Measurements from ENCODE around the gene ST7L.

Gene ST7L

DNA sequence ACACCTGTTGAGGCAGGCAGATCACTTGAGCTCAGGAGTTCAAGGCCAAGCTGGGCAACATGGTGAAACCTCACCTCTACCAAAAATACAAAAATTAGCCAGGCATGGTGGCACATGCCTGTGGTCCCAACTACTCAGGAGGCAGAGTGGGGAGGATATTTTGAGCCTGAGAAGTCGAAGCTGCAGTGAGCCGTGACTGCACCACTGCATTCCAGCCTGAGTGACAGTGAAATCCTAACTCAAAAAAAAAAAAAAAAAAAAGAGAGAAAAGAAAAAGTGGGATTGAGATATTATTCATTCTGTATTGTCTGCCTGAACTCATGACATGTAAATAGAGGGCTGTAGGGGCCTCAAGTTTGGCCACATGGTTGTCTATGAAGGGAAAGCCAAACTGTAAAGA is 72.9 kb downstream of the ST7L start:
- DNase-seq (ENCODE audit: low read depth in 2 of 2), result no peak

DNA sequence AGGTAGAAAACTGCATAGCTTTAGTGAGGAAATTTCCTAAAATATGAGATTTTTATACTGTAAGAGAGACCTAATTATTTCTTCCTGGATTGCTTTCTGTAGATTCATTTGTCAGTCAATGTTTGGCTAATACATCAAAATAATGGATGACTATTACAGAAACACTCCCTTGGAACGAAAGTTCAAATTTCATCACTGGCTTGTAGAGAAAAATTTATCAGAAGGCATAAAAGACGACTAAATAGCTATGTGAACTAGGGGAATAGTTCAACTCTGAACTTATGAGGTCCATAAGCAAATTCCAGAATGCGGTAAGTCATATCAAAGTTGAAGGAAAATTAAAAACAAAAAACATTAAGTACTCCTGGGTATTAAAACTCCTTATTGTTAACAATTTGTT is 74.2 kb downstream of the ST7L start:
- DNase-seq (ENCODE audit: low read depth in 2 of 2), result no peak

DNA sequence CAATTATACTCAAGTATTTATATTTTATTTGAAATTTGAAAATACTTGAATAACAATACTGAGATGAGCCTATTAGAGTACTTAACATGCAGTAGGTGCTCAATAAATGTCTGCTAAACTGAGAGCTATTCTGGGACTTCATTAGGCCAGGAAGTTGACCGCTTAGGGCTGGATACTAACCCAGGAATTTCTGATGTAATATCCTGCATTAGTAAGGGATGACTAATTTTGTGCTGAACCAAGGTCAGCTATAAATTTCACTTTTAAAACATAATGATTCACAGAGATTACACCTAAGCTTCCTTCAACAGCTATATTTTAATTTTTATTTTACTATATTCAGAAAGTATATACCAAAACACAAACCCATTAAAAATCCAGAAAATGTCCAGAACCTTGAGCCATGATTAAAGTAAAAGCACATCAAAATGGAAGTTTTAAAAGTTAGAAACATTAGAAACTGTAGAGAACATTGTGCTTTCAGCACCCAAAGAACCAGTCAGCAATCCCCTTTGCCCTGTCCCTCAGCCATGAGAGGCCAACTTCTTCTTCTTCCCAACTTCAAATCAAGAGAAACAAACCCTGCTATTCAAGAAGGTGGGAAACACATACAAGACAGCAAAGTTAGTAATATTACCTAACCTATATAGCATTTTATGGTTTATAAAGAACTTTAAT is 74.8 kb downstream of the ST7L start:
- DNase-seq (ENCODE audit: low read depth in 2 of 2), result no peak

DNA sequence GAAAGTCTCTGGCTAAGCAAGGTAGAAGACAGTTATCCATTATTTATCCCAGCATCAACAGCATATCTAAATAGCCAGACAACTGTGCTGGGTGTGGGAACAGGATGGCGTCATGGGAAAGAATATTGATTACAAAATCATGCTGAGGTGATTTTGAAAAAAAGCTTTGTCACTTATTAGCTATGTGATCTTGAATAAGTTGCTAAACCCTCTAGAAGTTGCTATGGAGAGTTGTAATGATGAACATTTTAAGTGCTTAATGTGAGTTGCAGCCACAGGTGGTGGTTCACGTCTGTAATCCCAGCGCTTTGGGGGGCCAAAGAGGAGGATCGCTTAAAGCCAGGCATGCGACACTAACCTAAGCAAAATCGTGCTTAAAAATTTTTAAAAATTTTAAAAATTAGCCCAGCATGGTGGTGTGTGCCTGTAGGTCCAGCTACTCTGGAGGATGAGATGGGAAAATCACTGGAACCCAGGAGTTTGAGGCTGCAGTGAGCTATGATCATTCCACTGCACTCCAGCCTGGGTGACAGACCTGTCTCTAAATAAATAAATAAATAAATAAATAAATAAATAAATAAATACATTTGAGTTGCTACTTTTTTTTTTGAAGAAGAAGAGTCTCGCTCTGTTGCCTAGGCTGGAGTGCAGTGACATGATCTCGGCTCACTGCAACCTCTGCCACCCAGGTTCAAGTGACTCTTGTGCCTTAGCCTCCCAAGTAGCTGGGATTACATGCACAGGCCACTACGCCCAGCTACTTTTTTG is 76.6 kb downstream of the ST7L start:
- DNase-seq (ENCODE audit: low read depth in 2 of 2), result no peak

DNA sequence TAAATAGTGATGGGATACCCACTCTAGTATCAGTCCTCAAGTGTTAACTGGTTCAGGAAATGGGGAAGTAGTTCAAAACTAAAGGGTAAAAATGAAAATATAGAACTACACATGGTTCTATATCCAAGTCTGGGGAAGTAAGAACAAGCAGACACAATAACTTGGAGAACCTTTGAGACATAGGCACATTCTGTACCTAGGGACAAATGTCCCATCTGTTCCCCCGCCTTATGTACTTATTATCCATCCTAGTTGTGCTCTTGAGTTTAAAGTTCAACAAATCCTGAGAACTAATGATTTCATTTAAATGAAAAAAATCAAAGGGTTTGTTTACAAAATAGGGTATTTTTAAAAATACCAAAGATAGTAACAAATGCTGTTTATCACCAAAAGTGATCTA is 77.6 kb downstream of the ST7L start:
- no peak for DNase-seq (ENCODE audit: low read depth in 2 of 2)

DNA sequence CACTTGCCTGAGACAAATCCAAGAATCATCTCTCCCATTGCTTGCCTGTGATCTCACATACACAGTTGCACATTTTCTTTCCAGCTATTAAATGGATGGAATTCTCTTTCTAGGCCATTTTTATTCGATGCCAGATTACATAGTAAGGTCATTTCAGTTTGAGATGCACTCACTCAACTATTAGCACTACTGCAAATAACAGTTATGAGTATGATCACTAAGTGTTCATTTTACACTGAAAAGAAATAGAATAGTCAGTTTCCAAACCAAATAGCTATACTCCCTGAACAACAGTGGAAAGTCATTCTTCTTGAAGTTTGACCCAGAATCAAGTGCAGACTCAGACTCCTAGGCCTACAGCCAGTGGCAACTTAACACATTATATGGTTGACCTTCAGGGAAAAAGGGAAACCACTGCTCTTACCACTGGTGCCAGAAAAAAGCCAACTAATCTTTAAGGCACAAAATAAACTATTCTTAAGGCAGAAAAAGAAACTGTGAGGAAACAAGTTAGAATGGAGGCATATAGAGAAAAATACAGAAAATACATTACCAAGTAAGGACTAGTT is 78.6 kb downstream of the ST7L start:
- DNase-seq (ENCODE audit: low read depth in 2 of 2), result no peak

DNA sequence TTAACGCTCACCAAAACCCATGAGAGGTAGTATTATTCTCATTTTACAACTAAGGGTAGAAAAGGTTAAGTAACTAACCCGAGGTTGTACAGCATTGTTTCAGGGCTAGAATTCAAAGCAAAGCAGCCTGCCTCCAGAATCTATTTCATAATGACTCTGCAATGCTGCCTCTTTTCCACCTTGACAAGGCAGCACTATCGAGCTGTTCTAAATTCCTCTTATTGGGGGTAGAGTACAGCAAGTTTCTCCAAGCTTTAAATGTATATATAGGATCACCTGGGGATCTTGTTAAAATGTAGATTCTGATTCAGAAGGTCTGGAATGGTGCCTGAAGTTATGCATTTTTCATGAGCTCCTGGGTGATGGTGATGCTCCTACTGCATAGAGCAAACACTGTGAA is 80.1 kb downstream of the ST7L start:
- no peak for DNase-seq (ENCODE audit: low read depth in 2 of 2)

DNA sequence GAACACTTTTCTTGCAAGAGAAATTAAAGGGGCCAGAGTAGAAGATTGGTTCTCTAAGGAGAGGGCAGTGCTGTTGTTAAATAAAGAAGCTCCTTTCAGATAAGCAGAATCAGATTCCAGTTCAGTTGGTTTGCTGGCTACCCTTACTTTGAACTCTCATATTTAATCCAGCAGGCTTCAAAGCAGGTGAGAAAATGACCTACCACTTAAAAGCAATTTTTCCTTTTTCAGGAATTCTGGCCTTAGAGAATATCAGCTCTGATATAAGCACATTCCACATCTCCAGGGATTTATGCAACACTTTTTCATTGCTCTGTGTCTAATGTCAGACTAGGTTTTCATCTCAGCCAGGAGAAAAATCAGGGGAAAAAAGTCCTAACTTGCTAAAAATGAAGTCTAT is 81.5 kb downstream of the ST7L start:
- no peak for DNase-seq (ENCODE audit: low read depth in 2 of 2)

DNA sequence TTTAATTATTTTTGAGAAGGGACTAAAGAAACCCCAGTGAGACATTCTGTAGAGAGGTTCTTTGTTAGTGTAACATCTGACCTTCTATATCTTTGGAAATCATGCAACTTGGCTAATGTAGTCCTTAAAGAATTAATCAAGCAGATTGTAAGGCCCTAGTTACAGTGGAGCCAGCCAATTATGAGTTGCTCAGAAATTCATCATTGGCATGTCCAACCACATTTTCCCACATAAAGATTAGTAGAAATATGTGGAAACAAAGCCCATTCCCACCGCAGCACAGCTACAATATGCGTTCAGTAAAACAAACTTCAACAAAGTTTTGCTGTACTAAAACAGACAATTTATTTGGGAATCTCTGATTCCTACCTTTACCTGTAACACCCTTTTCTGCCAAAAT is 82.4 kb downstream of the ST7L start:
- no peak for DNase-seq (ENCODE audit: low read depth in 2 of 2)

DNA sequence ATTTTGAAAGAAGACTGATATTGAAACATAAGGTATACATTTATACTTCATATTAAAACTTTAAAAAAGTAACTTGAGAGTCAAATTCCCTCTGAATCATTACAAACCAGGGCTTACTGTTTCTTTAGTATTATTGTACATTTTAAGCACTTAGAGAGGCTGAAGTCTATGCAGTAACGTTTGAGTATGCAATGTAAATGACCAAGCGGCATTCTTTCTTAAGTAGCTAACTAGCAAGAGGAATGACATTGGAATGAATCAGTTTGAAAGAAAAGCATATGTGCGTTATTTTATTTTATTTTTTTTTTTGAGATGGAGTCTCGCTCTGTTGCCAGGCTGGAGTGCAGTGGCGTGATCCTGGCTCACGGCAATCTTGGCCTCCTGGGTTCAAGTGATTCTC is 85.9 kb downstream of the ST7L start:
- no peak for DNase-seq (ENCODE audit: low read depth in 2 of 2)

DNA sequence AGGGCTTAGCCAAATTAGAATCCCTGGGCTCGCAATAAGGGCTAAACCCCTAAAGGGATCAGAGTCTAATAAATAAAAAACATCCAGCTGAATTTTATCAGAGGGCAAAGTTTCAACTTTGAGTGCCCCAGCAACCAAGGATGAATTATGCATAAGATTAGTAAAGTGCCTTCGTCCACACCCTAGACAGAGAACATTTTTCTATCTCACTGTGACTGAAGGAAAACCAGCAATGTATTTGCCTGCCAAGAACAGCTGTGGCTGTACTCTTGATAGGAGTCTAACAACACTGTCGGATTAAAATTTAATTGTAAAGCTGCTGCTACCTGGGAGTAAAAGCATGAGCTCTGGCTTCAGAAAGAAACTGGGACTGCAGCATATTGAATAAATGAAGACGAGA is 86.9 kb downstream of the ST7L start:
- DNase-seq (ENCODE audit: low read depth in 2 of 2), result no peak

DNA sequence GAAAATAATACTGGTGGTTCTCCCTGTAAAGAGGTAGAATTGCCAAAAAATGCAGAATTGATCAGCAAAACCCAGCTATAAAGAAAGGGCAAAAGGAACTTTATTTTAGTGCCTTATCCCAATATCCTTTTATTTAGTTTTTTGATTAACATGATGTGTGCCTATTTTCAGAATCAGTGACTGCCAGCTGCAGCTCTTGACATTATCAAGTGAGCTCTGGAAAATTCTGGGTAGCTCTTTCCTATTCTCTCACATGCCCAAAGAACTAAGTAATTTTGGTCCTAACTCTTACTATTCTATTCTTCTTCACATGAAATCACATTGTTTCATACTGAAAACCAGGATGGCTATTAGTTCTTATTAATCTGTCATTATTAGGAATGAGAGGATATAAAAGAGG is 88.1 kb downstream of the ST7L start:
- DNase-seq (ENCODE audit: low read depth in 2 of 2), result no peak

DNA sequence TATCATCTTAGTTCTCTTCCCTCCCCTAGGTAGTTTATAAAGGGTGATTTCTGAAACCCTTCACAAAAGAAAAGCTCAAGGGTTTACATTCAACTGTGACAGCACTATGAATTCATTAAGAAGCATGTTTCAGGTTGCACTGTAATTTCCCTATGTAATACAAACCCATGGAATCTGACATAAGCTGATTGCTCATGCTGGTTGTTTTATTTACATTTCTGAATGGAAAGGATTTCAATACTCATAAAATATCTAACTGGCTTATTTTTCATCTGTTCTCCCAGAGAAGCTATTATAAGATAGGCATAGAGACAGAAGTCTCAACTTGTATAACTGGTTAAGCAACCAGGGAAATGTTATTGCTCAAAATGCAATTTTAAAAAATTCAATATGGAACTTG is 89.6 kb downstream of the ST7L start:
- DNase-seq (ENCODE audit: low read depth in 2 of 2), result no peak

DNA sequence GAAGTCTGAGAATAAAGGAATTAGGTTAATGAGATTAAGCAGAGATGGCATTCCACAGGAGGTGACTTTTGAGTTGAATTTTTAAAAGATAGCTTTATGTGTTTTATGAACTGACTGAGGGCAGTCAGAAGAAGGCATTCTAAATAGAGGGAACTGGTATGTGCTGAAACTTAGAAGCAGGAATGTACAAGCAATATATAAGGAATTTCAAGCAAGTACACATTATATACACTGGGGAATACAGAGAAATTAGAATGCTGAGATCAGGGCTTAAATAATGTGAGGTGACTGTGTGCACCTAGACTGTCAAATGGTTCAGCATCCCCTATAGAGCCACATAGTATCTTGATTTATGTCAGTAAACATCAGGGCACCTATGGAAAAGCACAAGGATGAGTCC is 90.9 kb downstream of the ST7L start:
- no peak for DNase-seq (ENCODE audit: low read depth in 2 of 2)

DNA sequence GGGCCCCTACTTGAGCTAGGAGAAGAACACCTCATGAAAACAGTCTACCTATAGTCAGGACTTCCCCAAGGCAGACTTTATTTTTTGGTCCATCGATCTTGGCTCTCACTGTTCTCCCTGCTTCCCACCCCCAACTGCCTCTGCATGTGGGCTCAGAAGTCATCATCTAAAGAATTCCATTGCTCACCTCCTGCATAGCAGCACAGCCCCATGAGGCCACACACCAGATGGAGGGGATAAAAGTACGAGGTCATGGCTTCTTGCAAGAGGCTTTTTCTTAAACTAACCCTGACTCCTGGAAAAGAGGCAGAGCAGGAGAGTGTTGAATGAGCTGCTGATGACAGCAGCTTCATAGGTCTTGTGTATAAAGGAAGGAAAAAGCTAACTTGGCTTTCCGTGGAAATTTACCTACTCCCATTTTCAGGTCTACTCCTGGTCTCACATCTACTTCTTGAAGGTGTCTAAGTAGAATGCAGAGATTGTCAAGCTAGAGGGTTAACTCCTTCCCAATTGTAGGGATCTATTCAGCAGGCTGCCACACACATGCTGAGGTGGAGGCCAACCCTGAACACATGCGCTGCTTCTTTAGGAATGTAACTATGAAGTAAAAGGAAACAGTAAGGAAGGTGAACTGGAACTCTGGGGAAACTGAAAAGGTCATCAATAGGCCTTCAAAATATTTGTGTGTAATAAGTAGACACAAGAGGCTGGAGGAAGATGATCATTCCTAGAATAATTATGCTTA is 91.5 kb downstream of the ST7L start:
- DNase-seq (ENCODE audit: low read depth in 2 of 2), result no peak

DNA sequence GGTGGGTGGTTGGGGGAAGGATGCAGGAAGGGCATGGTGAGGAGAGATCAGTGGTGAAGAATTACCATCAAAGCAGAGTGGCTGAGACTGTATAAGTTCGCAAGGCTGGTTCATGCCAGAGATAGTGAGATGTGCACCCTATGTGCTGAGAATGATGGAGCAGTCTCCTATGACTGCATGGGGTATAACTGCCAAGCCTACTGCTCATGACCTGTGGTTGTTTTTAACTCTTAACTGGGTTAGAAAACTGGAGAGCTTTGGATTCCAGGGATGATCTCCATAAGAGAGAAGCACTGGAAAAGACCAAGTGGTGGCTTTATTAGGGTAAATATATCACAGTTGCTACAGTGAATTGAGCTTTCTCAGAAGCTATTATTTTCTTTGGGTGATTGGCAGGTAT is 94.0 kb downstream of the ST7L start:
- DNase-seq (ENCODE audit: low read depth in 2 of 2), result no peak

DNA sequence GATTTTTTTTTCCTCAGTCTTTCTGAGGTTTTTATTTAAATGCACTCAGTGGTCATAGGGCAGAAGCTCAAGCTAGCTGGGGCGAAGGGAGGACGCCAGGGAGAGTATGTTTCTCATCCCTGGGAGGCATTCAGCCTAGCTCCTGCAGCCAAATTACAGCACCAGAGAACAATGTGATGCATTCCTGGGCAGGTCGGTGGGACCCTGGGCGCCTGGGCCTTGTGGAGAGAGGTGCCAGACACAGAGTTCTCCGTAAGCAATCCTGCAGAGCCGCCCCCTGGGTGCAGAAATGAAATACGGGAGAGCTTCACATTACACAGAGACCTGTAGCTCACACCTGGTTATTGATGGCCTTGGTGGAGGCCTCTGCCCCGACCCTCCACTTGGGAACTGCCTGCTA is 94.7 kb downstream of the ST7L start:
- DNase-seq (ENCODE audit: low read depth in 2 of 2), result no peak

DNA sequence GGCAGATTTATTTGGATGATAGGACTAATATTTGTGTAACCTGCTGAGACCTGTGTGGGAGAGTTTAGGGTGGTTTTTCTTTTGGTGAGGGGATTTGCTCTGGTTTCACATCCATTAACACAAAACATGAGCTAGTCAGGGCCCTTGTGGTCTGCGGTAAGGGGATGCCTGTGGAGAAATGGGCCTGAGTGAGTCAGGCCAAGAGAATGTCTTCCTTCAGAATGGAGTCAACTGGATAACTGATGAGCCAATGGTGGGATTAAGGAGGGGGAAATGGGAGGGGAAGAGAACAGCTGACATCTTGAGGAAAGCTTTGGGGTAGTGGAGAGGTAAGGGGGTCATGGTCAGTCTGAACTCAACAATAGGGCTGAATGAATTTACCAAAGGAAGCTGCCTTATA is 96.3 kb downstream of the ST7L start:
- DNase-seq (ENCODE audit: low read depth in 2 of 2), result no peak

DNA sequence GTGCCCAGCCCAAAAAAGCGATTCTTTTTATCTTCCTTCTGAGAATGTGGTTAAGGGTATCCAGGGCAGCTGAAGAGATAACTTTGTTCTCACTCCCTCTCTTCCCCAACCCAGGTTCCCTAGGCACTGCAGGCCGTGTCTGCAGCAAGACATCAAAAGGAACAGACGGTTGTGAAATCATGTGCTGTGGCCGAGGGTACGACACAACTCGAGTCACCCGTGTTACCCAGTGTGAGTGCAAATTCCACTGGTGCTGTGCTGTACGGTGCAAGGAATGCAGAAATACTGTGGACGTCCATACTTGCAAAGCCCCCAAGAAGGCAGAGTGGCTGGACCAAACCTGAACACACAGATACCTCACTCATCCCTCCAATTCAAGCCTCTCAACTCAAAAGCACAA is 98.8 kb downstream of the ST7L start:
- no peak for DNase-seq (ENCODE audit: low read depth in 2 of 2)

DNA sequence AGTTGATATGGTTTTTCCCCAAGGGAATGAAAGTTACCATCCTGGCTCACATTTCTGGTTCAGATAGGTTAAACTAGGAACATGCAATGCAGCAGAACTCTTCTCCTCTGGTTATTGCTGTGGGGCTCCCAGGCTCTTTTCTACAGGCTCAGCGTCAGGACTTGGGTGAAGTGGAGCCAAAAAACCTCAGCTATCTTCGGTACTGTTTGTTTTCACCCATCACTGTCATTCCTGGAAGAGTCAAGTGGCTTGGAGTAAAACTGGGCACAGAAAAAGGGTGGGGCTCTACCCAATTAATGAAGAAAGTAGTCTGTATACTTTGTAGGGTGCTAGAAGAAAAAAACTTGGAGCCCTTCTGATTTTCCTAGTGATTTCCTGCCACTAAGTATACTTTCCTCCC is 100.8 kb downstream of the ST7L start:
- DNase-seq (ENCODE audit: low read depth in 2 of 2), result no peak

DNA sequence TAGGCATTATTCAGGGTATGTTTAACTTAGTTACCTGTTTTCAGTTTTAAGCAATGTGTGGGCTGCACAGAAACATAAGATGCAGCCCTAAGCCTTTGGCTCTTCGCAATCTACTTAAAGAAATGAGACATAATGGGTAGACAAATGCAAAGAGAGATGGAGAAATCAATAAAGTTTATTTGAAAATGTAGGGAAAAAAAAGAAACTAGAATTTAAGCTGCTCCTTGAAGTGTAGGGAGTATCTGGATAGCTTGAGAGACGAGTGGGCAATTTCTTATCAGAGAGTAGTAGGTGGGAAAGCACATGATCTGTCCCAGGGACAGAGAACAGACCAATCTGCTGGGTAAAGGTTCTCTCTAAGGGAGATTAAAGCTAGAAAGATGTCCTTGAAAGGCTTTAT is 101.3 kb downstream of the ST7L start:
- no peak for DNase-seq (ENCODE audit: low read depth in 2 of 2)

DNA sequence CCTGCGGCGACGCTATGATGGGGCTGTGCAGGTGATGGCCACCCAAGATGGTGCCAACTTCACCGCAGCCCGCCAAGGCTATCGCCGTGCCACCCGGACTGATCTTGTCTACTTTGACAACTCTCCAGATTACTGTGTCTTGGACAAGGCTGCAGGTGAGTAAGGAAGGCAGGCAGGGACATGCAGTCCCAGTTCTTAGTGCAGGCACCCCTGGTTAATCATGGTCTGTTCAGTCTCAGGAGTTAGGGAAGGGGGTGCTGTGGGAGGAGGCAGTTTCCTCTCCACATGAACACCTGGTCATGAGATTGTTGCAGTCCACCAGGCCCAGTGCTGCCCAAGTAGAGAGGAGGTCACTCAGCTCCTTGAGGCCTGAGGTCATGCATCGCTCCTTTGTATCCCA is 101.7 kb downstream of the ST7L start:
- DNase-seq (ENCODE audit: low read depth in 2 of 2), result no peak

DNA sequence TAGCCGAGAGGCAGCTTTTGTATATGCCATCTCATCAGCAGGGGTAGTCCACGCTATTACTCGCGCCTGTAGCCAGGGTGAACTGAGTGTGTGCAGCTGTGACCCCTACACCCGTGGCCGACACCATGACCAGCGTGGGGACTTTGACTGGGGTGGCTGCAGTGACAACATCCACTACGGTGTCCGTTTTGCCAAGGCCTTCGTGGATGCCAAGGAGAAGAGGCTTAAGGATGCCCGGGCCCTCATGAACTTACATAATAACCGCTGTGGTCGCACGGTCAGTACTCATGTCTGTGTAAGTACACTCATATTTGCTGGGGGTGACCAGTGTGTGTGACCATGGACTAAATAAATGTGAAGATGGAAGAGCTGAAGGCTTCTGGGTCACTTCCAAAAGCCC is 102.8 kb downstream of the ST7L start:
- no peak for DNase-seq (ENCODE audit: low read depth in 2 of 2)
